Muscle of leg (tissue), 11 donors: ENCODE results near the gene SLC16A12. TPM values are rescaled to one million over a fixed set of nuclear protein-coding genes. Genes with fewer than 3 reads are reported as not detected.

ENCODE experiments used
- DNase-seq: peaks from one replicate; pipeline ENCODE4 v3.0.0; 2013
- H3K27ac ChIP-seq: one replicate; pipeline ENCODE4 v1.5.1; 2013; ENCODE audit warnings: mild to moderate bottlenecking, low read length, control low read depth
- H3K27me3 ChIP-seq: one replicate; pipeline ENCODE4 v1.6.1; 2013; ENCODE audit warnings: low read length; ENCODE audit not compliant: control insufficient read depth, insufficient read depth
- H3K36me3 ChIP-seq: one replicate; pipeline ENCODE4 v1.6.1; 2013; ENCODE audit warnings: low read length; ENCODE audit not compliant: control insufficient read depth, insufficient read depth
- H3K4me1 ChIP-seq: one replicate; pipeline ENCODE4 v1.6.1; 2013; ENCODE audit warnings: low read length; ENCODE audit not compliant: control insufficient read depth, insufficient read depth
- H3K4me3 ChIP-seq: one replicate; pipeline ENCODE4 v1.5.1; 2013; ENCODE audit warnings: low read length, control low read depth
- H3K9me3 ChIP-seq: replicated peaks from 2 replicates; pipeline ENCODE4 v1.6.1; 2013; ENCODE audit warnings: low read depth, low read length; ENCODE audit not compliant: control insufficient read depth
- WGBS: methylation state at CpG from one replicate; pipeline ENCODE4 v1.1.5; 2013; ENCODE audit warnings: missing lambda C conversion rate; ENCODE audit not compliant: insufficient coverage; 5-methylcytosine and 5-hydroxymethylcytosine counted together
- polyA plus RNA-seq, 8 donors: library from polyadenylated mRNA; unstranded; fragments of 120-200 nt; gene quantifications; one replicate each; pipeline versions ENCODE4 v1.2.1 to v1.2.3, GENCODE V29; 2013; ENCODE audit warnings: inconsistent platforms in 1 of 8, low replicate concordance in 1 of 8; ENCODE audit not compliant: insufficient read length in 8 of 8, insufficient read depth in 1 of 8
- total RNA-seq: library from RNA; stranded (reverse); fragments of 120-200 nt; gene quantifications from one replicate; pipeline ENCODE4 v1.2.4, GENCODE V29; 2013

The SLC16A12 gene
- total and polyA plus RNA-seq, 9 donors, result 0.67 to 2.3 (median 1.5) TPM

GRCh38 chr10:89566095-89566950 lies 30.9 kb upstream of the SLC16A12 start:
- no peak overlapping the region for H3K4me3 ChIP-seq
- no peak overlapping the region for H3K27ac ChIP-seq
- H3K9me3 ChIP-seq, result no peaks in the 10 kb centered on the region
- no peaks in the 10 kb centered on the region for H3K4me1 ChIP-seq
- 50% methylated on average over 2 of the region's 10 CpGs for WGBS
- no peaks in the 10 kb centered on the region for H3K36me3 ChIP-seq
- no peak for DNase-seq
- no peaks in the 10 kb centered on the region for H3K27me3 ChIP-seq

GRCh38 chr10:89565180-89565579 lies 29.8 kb upstream of the SLC16A12 start:
- Histone ChIP-seq H3K9me3 (no peaks in the 10 kb centered on the region), H3K36me3 (no peaks in the 10 kb centered on the region), H3K4me3 (no peak overlapping the region), H3K27ac (no peak overlapping the region), H3K27me3 (no peaks in the 10 kb centered on the region), H3K4me1 (no peaks in the 10 kb centered on the region)
- no CpG with 5 or more reads among the region's 1 CpG for WGBS
- no peak for DNase-seq

- peak; percentile 59 for DNase-seq
- no CpG with 5 or more reads among the region's 2 CpGs for WGBS
- H3K4me3 ChIP-seq, result no peak overlapping the region
- H3K9me3 ChIP-seq, result no peaks in the 10 kb centered on the region
- H3K27me3 ChIP-seq, result no peaks in the 10 kb centered on the region
- no peak overlapping the region for H3K27ac ChIP-seq
- no peaks in the 10 kb centered on the region for H3K4me1 ChIP-seq
- no peaks in the 10 kb centered on the region for H3K36me3 ChIP-seq
Measured at GRCh38 chr10:89563861-89564478, 28.6 kb upstream of the SLC16A12 start.

GRCh38 chr10:89563311-89563710 lies 27.9 kb upstream of the SLC16A12 start:
- no peak for DNase-seq
- no peaks in the 10 kb centered on the region for H3K27me3 ChIP-seq
- H3K4me3 ChIP-seq, result no peak overlapping the region
- no peaks in the 10 kb centered on the region for H3K36me3 ChIP-seq
- no peak overlapping the region for H3K27ac ChIP-seq
- H3K4me1 ChIP-seq, result no peaks in the 10 kb centered on the region
- H3K9me3 ChIP-seq, result no peaks in the 10 kb centered on the region
- 100% methylated on average over 1 of the region's 3 CpGs for WGBS

GRCh38 chr10:89556600-89556999 lies 21.2 kb upstream of the SLC16A12 start:
- H3K27ac ChIP-seq, result no peak overlapping the region
- H3K4me1 ChIP-seq, result no peaks in the 10 kb centered on the region
- H3K27me3 ChIP-seq, result no peaks in the 10 kb centered on the region
- no peaks in the 10 kb centered on the region for H3K9me3 ChIP-seq
- no peak for DNase-seq
- no CpG with 5 or more reads among the region's 1 CpG for WGBS
- no peaks in the 10 kb centered on the region for H3K36me3 ChIP-seq
- H3K4me3 ChIP-seq, result no peak overlapping the region

DNA sequence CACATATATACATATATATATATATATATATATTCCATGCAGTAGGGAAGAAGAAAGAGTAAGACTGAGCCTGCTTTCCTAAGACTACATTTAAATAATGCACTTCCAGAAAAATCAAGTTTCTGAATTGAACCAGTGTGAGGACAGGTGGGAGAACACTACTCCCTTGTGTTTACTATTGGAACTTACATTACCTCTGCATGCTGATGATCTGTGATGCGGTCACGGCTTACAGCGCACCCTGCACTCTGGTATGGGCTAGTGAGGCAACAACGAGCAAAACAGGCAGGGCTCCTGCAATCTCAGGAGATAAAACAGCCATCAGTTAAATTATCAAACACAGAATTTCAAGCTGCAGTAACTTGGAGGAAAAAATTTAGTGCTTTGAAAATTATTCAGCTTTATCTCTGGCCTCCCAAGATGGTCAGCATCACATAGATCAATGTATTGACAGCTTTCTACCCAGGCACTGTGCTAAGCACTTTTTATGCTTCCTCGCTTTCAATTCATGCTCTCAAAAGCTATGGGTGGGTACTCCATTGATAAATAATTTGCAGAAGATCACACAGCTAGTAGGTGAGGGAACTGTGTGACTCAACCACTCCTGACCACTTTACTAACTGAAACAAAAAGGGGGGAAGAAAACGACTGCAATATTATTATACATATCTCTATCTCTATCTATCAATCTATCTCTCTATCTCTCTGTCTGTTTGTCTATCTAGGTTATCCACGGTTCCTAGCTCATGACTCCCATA lies 20.5 kb upstream of the SLC16A12 start:
- WGBS, result 90% methylated on average over 1 of the region's 7 CpGs
- H3K4me3 ChIP-seq, result no peak overlapping the region
- H3K9me3 ChIP-seq, result no peaks in the 10 kb centered on the region
- H3K4me1 ChIP-seq, result no peaks in the 10 kb centered on the region
- no peak for DNase-seq
- H3K27ac ChIP-seq, result no peak overlapping the region
- H3K36me3 ChIP-seq, result no peaks in the 10 kb centered on the region
- no peaks in the 10 kb centered on the region for H3K27me3 ChIP-seq

DNA sequence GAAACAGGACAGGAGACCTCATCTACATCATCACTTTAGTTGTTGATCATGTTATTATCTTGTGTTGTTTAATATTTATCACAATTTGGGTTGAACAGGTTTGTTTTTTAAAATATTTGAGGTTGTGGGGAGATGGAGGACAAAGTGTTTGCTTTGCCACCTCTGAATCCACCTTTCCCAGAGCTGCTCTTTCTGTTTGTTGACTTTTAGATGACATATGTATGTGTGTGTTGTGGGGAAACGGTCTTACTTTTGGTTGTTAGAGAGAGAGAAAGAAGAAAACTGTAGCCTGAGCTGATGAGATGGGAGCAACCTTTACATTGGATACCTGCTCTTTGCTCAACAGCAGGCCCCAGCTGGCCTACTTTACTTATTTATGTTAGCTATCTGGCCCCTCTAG lies 19.0 kb upstream of the SLC16A12 start:
- Histone ChIP-seq H3K27ac (no peak overlapping the region), H3K36me3 (no peaks in the 10 kb centered on the region), H3K27me3 (no peaks in the 10 kb centered on the region), H3K4me1 (no peaks in the 10 kb centered on the region), H3K4me3 (no peak overlapping the region), H3K9me3 (no peaks in the 10 kb centered on the region)
- DNase-seq, result no peak
- WGBS, result no CpG with 5 or more reads among the region's 1 CpG

GRCh38 chr10:89553064-89553734 lies 17.8 kb upstream of the SLC16A12 start:
- Histone ChIP-seq H3K4me3 (no peak overlapping the region), H3K4me1 (no peaks in the 10 kb centered on the region), H3K36me3 (no peaks in the 10 kb centered on the region), H3K27ac (no peak overlapping the region), H3K27me3 (no peaks in the 10 kb centered on the region), H3K9me3 (no peaks in the 10 kb centered on the region)
- no peak for DNase-seq
- WGBS, result no CpG with 5 or more reads among the region's 5 CpGs

GRCh38 chr10:89552213-89552612 lies 16.8 kb upstream of the SLC16A12 start:
- H3K9me3 ChIP-seq, result no peaks in the 10 kb centered on the region
- H3K27me3 ChIP-seq, result no peaks in the 10 kb centered on the region
- no peaks in the 10 kb centered on the region for H3K36me3 ChIP-seq
- H3K27ac ChIP-seq, result no peak overlapping the region
- no peak overlapping the region for H3K4me3 ChIP-seq
- no peaks in the 10 kb centered on the region for H3K4me1 ChIP-seq
- DNase-seq, result no peak
- WGBS, result no CpG with 5 or more reads among the region's 4 CpGs

DNA sequence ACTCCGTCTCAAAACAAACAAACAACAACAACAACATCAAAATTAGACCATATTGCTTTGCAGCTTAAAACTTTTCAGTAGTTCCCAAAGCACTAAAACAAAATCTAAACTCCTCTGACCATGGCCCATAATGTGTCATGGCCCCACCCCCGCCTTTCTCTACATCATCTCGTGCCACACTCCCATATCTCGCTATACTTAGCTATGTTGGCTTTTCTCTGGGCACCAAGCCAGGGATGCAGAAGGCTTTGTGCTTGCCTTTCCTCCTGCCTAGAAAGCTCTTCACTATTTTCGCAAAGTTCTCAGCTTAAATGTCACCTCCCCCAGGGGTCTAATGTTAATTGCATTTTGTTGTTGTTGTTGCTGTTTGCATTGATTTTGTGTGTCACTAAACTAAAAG lies 15.1 kb upstream of the SLC16A12 start:
- Histone ChIP-seq H3K27ac (no peak overlapping the region), H3K4me3 (no peak overlapping the region), H3K9me3 (no peaks in the 10 kb centered on the region), H3K36me3 (no peaks in the 10 kb centered on the region), H3K4me1 (no peaks in the 10 kb centered on the region), H3K27me3 (no peaks in the 10 kb centered on the region)
- 85% methylated on average over 4 of the region's 5 CpGs for WGBS
- DNase-seq, result no peak
